ENCODE data around the gene TNFSF18. TPM values are rescaled to one million over a fixed set of nuclear protein-coding genes. Genes with fewer than 3 reads are reported as not detected.

TNFSF18 gene
- total RNA-seq, 2 experiments from 2014 or later: not detected

DNA sequence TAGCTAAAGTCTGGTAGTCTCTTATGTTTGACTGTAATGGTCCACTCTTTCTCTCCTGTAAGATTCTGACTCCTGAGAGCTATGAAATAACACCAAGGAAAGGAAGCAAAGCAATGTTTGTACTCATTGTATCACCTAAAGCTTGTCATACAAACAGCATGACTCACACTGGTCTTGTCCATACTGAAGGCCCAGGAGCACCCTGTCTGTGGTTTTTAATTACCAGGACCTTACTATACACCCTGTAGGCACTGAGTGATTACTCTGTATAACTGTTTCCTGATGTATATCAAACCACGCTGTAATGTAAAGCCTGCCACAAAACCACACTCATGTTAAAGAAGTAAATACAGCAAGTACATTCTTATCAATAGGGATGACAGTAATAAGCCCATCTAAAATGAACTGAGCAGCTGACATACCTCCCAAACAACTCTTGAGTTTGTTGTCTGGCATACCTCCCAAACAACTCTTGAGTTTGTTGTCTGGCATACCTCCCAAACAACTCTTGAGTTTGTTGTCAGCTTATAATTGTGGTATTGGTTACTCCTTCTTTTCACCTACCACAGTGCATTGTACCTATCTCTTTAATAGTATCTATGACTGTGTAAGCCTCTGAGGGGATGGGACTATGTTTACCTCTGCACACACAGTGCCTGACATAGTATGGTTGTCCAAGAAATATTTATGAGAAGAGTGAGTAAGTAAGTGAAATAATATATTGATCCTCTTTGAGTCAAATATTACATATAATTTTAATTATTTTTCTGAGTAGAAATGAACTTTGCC, 11.6 kb upstream of the TNFSF18 start:
- peaks cover 13% of the 10 kb centered on the region for H3K4me1 Mint-ChIP-seq (ENCODE audit: low read depth)
- peaks cover 4% of the 10 kb centered on the region for H3K9me3 Mint-ChIP-seq (ENCODE audit: insufficient read depth)
- DNase-seq: peak; percentile 28
- ChIA-PET CTCF (interaction anchor here (0.8 kb wide), 1 partner anchor 140 kb away, joined by 5 read pairs; no protein-coding TSS in a partner anchor), POLR2A (no interaction called here)
- peak; percentile 67 for ATAC-seq
- H3K27me3 Mint-ChIP-seq (ENCODE audit: low read depth): no peaks in the 10 kb centered on the region
- no peak overlapping the region for H3K27ac Mint-ChIP-seq
- H3K36me3 Mint-ChIP-seq (ENCODE audit: low read depth): no peaks in the 10 kb centered on the region
- no peak overlapping the region for H3K4me3 Mint-ChIP-seq

- ChIA-PET CTCF (interaction anchor here (1.3 kb wide), 1 partner anchor 233 kb away, joined by 3 read pairs; no protein-coding TSS in a partner anchor), POLR2A (no interaction called here)
- H3K4me1 Mint-ChIP-seq (ENCODE audit: low read depth): peaks cover 13% of the 10 kb centered on the region
- H3K9me3 Mint-ChIP-seq (ENCODE audit: insufficient read depth): no peaks in the 10 kb centered on the region
- H3K27ac Mint-ChIP-seq: no peak overlapping the region
- ATAC-seq (no peak), DNase-seq (no peak)
- H3K36me3 Mint-ChIP-seq (ENCODE audit: low read depth): no peaks in the 10 kb centered on the region
- H3K27me3 Mint-ChIP-seq (ENCODE audit: low read depth): no peaks in the 10 kb centered on the region
- no peak overlapping the region for H3K4me3 Mint-ChIP-seq
Observed at GRCh38 chr1:173058556-173058955, 7.8 kb upstream of the TNFSF18 start.

GRCh38 chr1:173057984-173058383, 7.2 kb upstream of the TNFSF18 start:
- H3K27ac Mint-ChIP-seq: no peak overlapping the region
- DNase-seq: no peak
- no peak for ATAC-seq
- no peaks in the 10 kb centered on the region for H3K27me3 Mint-ChIP-seq (ENCODE audit: low read depth)
- H3K4me1 Mint-ChIP-seq (ENCODE audit: low read depth): peaks cover 13% of the 10 kb centered on the region
- CTCF ChIA-PET: no interaction called here
- no peaks in the 10 kb centered on the region for H3K36me3 Mint-ChIP-seq (ENCODE audit: low read depth)
- POLR2A ChIA-PET: no interaction called here
- no peak overlapping the region for H3K4me3 Mint-ChIP-seq
- no peaks in the 10 kb centered on the region for H3K9me3 Mint-ChIP-seq (ENCODE audit: insufficient read depth)

- Mint-ChIP-seq H3K4me3 (no peak overlapping the region), H3K27me3 (ENCODE audit: low read depth) (no peaks in the 10 kb centered on the region), H3K9me3 (ENCODE audit: insufficient read depth) (no peaks in the 10 kb centered on the region), H3K27ac (no peak overlapping the region), H3K36me3 (ENCODE audit: low read depth) (no peaks in the 10 kb centered on the region), H3K4me1 (ENCODE audit: low read depth) (peaks cover under 1% of the 10 kb centered on the region)
- POLR2A ChIA-PET: no interaction called here
- CTCF ChIA-PET: no interaction called here
- DNase-seq: no peak
- no peak for ATAC-seq
Observed at GRCh38 chr1:173056365-173056764, 5.6 kb upstream of the TNFSF18 start.

- Mint-ChIP-seq H3K27me3 (ENCODE audit: low read depth) (no peaks in the 10 kb centered on the region), H3K4me3 (no peak overlapping the region), H3K36me3 (ENCODE audit: low read depth) (no peaks in the 10 kb centered on the region), H3K4me1 (ENCODE audit: low read depth) (peaks cover 3% of the 10 kb centered on the region), H3K27ac (no peak overlapping the region), H3K9me3 (ENCODE audit: insufficient read depth) (no peaks in the 10 kb centered on the region)
- DNase-seq: no peak
- ChIA-PET POLR2A (no interaction called here), CTCF (no interaction called here)
- no peak for ATAC-seq
Observed at GRCh38 chr1:173052681-173053196, 2.0 kb upstream of the TNFSF18 start.

DNA sequence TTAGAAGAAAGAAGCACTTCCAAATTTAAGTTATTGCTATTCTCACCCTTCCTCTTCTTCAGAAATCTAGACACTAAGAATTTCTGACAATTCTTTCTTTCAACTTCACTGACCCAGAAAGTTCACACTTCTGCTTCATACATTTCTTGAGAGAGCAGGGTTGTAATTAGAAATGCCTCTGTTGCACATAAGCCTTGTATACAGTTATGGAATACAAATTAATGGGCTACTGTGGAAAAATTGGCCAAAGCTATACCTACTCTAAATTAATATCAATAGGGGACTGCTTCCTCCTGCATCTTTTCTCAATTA, 1.5 kb downstream of the TNFSF18 start:
- CTCF ChIA-PET: no interaction called here
- Mint-ChIP-seq H3K4me1 (ENCODE audit: low read depth) (peaks cover 3% of the 10 kb centered on the region), H3K27ac (no peak overlapping the region), H3K9me3 (ENCODE audit: insufficient read depth) (no peaks in the 10 kb centered on the region), H3K36me3 (ENCODE audit: low read depth) (no peaks in the 10 kb centered on the region), H3K4me3 (no peak overlapping the region), H3K27me3 (ENCODE audit: low read depth) (no peaks in the 10 kb centered on the region)
- DNase-seq (no peak), ATAC-seq (no peak)
- POLR2A ChIA-PET: no interaction called here

DNA sequence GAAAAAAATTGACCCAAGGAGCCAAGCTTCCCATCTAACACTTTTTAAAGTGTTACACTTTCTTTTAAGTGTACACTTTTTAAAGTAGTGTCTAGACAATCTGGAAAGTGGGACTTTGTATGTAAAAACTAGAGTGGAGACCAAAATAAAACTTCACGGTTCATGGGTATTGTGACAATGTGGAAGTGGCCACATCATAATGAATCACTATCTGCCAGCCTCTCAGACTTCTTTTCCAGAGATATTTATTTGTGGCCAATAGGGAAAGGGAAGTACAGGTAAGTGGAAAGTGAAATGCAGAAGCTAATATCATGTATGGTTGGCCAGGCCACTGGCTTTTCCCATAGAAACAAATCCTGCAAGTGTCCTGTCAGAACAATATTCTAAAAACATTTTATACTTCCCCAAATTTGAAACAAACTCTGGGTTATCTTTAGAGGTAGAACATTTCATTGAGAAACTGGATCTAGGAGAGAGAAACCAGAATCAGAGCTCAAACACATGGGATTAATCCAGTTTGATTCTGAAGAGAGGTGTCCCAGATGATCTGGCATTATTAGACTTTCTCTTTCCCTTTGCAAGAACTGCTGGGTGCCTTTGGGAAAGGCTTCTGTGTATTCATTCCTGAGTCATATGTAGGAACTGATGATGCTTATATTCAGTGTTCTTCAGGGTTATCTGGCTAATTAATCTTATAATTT, 2.0 kb downstream of the TNFSF18 start:
- CTCF ChIA-PET: no interaction called here
- POLR2A ChIA-PET: no interaction called here
- H3K27ac Mint-ChIP-seq: no peak overlapping the region
- no peaks in the 10 kb centered on the region for H3K36me3 Mint-ChIP-seq (ENCODE audit: low read depth)
- ATAC-seq (no peak), DNase-seq (no peak)
- no peaks in the 10 kb centered on the region for H3K27me3 Mint-ChIP-seq (ENCODE audit: low read depth)
- H3K4me3 Mint-ChIP-seq: no peak overlapping the region
- H3K9me3 Mint-ChIP-seq (ENCODE audit: insufficient read depth): no peaks in the 10 kb centered on the region
- peaks cover 6% of the 10 kb centered on the region for H3K4me1 Mint-ChIP-seq (ENCODE audit: low read depth)

GRCh38 chr1:173044656-173045055, 6.1 kb downstream of the TNFSF18 start:
- H3K4me3 Mint-ChIP-seq: no peak overlapping the region
- no peak overlapping the region for H3K27ac Mint-ChIP-seq
- ChIA-PET CTCF (interaction anchor here (1.5 to 1.7 kb wide), 2 partner anchors 218 to 300 kb away, joined by 4 read pairs; no protein-coding TSS in a partner anchor), POLR2A (no interaction called here)
- H3K27me3 Mint-ChIP-seq (ENCODE audit: low read depth): no peaks in the 10 kb centered on the region
- no peaks in the 10 kb centered on the region for H3K9me3 Mint-ChIP-seq (ENCODE audit: insufficient read depth)
- DNase-seq: no peak
- H3K4me1 Mint-ChIP-seq (ENCODE audit: low read depth): peaks cover 17% of the 10 kb centered on the region
- ATAC-seq: no peak
- H3K36me3 Mint-ChIP-seq (ENCODE audit: low read depth): no peaks in the 10 kb centered on the region

- H3K27ac Mint-ChIP-seq: no peak overlapping the region
- no peaks in the 10 kb centered on the region for H3K9me3 Mint-ChIP-seq (ENCODE audit: insufficient read depth)
- DNase-seq (no peak), ATAC-seq (peak; percentile 68)
- peaks cover 3% of the 10 kb centered on the region for H3K36me3 Mint-ChIP-seq (ENCODE audit: low read depth)
- CTCF ChIA-PET: interaction anchor here (1.0 to 1.9 kb wide), 3 partner anchors 217 to 329 kb away, joined by 3 to 4 read pairs (median 4); no protein-coding TSS in a partner anchor
- H3K4me3 Mint-ChIP-seq: no peak overlapping the region
- POLR2A ChIA-PET: no interaction called here
- H3K27me3 Mint-ChIP-seq (ENCODE audit: low read depth): no peaks in the 10 kb centered on the region
- peaks cover 29% of the 10 kb centered on the region for H3K4me1 Mint-ChIP-seq (ENCODE audit: low read depth)
Observed at GRCh38 chr1:173043253-173043652, 7.5 kb downstream of the TNFSF18 start.

DNA sequence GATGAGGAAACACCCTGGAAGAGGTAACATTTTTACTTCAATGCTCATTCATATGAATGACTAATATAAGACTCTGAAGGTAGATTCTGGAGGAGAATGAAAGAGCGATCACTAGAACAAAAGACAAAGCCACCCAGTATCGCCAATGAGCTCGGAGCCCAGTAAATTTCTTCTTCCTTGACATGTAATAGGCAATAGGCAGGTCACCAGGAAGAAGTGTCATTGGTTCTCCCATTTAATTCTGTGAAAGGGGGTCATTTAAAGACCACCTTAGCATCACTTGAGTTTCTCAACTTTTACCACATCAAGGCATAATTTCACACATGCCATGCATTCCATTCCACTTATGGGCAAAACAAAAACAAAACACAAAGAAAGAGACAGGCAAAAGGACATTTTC, 7.9 kb downstream of the TNFSF18 start:
- H3K36me3 Mint-ChIP-seq (ENCODE audit: low read depth): peaks cover 6% of the 10 kb centered on the region
- POLR2A ChIA-PET: no interaction called here
- ATAC-seq (no peak), DNase-seq (no peak)
- no peaks in the 10 kb centered on the region for H3K27me3 Mint-ChIP-seq (ENCODE audit: low read depth)
- no peak overlapping the region for H3K4me3 Mint-ChIP-seq
- CTCF ChIA-PET: interaction anchor here (1.0 to 1.9 kb wide), 2 partner anchors 264 to 329 kb away, joined by 3 to 4 read pairs; no protein-coding TSS in a partner anchor
- H3K27ac Mint-ChIP-seq: no peak overlapping the region
- no peaks in the 10 kb centered on the region for H3K9me3 Mint-ChIP-seq (ENCODE audit: insufficient read depth)
- H3K4me1 Mint-ChIP-seq (ENCODE audit: low read depth): peaks cover 34% of the 10 kb centered on the region

DNA sequence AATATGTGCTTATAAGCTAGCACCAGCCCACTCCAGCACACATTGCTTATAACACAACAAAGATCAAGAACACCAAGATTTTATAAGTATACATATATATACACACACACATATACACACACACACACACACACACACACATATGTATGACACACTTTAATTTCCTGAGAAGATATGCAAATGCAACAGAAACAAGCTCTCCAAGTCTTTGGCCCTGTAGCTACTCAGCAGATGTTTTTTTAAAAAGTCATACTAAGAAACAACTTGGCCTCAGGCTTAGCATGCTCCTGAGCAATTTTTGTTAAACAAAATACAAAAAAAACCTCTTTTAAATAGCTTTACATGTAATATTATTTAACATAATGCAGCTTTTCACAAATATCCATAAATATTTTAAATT, 11.1 kb downstream of the TNFSF18 start:
- ATAC-seq: no peak

GRCh38 chr1:173038875-173039554, 11.7 kb downstream of the TNFSF18 start:
- peaks cover 37% of the 10 kb centered on the region for H3K4me1 Mint-ChIP-seq (ENCODE audit: low read depth)
- ChIA-PET POLR2A (no interaction called here), CTCF (interaction anchor here (0.6 to 1.5 kb wide), 3 partner anchors 166 to 213 kb away, joined by 3 to 5 read pairs (median 3); no protein-coding TSS in a partner anchor)
- H3K36me3 Mint-ChIP-seq (ENCODE audit: low read depth): peaks cover 6% of the 10 kb centered on the region
- H3K9me3 Mint-ChIP-seq (ENCODE audit: insufficient read depth): no peaks in the 10 kb centered on the region
- H3K4me3 Mint-ChIP-seq: no peak overlapping the region
- DNase-seq (peak; percentile 41), ATAC-seq (peak; percentile 49)
- H3K27me3 Mint-ChIP-seq (ENCODE audit: low read depth): no peaks in the 10 kb centered on the region
- H3K27ac Mint-ChIP-seq: peak overlapping the region; percentile 4

More for the DNA sequence above, 11.1 kb downstream of the TNFSF18 start:
- POLR2A ChIA-PET: no interaction called here
- Mint-ChIP-seq H3K36me3 (ENCODE audit: low read depth) (peaks cover 6% of the 10 kb centered on the region), H3K27me3 (ENCODE audit: low read depth) (no peaks in the 10 kb centered on the region), H3K9me3 (ENCODE audit: insufficient read depth) (no peaks in the 10 kb centered on the region), H3K4me3 (no peak overlapping the region), H3K4me1 (ENCODE audit: low read depth) (peaks cover 37% of the 10 kb centered on the region), H3K27ac (no peak overlapping the region)
- CTCF ChIA-PET: interaction anchor here (1.3 to 1.5 kb wide), 2 partner anchors 166 to 213 kb away, joined by 3 to 5 read pairs; no protein-coding TSS in a partner anchor
- DNase-seq: no peak
